Fibroblast of mammary gland (primary cell): ENCODE measurements around the gene LRP5.

ENCODE experiments used
- DNase-seq: peaks from one replicate; pipeline ENCODE4 v3.0.0-alpha.2; 2010; ENCODE audit warnings: low read depth
- H3K4me3 ChIP-seq: 2 replicates; pipeline ENCODE4 v1.5.1; 2011; ENCODE audit warnings: low read depth, mild to moderate bottlenecking, low read length, moderate library complexity; ENCODE audit not compliant: control insufficient read depth
- TF ChIP-seq, protein P1 (sequence below): conservative IDR thresholded peaks from 2 replicates; pipeline ENCODE4 v1.5.1; 2011; ENCODE audit warnings: low read depth, low read length, inconsistent platforms; ENCODE audit not compliant: control insufficient read depth, insufficient read depth

LRP5 gene

DNA sequence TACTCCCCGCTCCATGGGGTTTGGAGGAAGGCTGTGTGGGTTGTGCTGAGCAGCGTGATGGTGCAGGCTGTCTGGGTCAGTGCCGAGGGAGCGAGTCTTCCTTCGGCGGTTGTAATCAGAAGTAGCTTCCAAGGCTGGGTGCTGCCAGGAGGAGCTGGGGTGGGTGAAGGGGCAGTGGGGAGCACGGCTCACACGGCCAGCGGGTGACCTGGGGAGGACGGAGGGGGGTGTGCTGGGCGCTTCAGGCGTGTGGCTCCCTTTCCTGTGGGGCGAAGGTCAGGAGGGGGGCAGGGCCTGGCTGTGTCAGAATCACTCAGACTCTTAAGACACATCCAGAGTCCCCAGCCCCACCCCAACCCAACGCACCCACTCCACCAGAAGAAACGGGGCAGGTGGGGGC lies 60.2 kb downstream of the LRP5 start:
- TF ChIP-seq, protein P1, sequence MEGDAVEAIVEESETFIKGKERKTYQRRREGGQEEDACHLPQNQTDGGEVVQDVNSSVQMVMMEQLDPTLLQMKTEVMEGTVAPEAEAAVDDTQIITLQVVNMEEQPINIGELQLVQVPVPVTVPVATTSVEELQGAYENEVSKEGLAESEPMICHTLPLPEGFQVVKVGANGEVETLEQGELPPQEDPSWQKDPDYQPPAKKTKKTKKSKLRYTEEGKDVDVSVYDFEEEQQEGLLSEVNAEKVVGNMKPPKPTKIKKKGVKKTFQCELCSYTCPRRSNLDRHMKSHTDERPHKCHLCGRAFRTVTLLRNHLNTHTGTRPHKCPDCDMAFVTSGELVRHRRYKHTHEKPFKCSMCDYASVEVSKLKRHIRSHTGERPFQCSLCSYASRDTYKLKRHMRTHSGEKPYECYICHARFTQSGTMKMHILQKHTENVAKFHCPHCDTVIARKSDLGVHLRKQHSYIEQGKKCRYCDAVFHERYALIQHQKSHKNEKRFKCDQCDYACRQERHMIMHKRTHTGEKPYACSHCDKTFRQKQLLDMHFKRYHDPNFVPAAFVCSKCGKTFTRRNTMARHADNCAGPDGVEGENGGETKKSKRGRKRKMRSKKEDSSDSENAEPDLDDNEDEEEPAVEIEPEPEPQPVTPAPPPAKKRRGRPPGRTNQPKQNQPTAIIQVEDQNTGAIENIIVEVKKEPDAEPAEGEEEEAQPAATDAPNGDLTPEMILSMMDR: no peak
- H3K4me3 ChIP-seq: no peak overlapping the region
- no peak for DNase-seq

DNA sequence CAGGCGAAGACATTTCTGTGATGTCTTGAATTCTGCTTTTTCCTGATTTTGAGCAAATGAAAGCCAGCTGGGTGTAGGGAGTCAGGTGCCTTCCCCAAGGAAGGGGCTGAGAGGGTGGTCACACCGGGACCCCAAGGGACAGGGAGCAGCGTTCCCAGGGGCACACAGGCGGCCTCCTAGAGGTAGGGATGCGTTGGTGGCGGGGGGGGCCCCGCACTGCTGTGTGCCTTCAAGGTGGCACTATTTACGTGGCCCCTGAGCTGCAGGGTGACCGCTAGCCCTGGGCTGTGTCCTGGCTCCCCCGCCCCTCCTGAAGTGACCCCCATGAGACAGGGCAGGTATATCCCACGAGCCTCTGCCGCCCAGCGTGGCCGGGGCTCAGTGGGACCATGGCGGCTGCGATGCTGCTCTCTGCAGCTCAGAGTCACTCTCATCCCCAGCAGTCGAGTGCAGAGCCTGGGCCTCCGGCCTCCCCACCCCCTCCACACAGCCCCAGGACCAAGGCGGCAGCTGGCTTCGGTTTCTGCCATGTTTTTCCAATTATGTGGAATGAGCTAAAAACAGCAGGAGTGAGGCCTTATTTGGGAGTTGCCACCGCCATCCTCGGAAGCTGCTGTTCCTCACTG lies 60.9 kb downstream of the LRP5 start:
- TF ChIP-seq, protein P1: no peak
- peak; percentile 83 for DNase-seq
- no peak overlapping the region for H3K4me3 ChIP-seq

DNA sequence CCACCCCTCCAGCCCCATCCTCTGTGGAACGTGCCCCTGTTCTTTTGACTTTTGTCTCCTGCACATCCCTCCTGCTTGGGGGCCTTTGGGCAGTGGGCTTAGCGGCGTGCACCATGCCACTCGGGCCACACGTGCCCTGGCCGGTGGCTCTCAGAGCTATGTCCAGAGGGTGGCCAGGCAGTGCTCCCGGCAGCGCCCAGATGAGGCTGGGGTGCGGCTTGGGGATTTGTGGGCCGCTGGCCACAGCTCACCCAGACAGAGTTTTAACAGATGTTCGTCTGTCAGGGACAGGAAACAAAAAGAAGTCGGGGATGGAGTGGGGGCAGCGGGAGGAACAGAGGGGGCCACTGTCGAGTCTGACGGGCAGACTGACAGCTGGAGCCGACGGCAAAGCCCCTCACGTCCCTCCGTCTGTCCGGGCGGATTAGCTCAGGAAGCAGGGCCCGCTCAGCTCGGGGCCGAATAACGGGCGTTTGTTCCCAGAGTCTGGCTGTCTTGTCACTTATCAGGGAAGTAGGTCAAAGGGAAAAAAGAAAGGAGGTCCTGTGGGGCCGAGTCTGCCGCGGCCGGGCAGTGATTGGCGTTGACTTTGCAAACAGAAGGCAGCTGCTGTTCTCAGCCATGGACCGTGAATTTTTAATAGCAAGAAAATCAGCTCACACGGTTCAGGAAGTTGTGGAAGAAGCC lies 61.6 kb downstream of the LRP5 start:
- no peak overlapping the region for H3K4me3 ChIP-seq

DNA sequence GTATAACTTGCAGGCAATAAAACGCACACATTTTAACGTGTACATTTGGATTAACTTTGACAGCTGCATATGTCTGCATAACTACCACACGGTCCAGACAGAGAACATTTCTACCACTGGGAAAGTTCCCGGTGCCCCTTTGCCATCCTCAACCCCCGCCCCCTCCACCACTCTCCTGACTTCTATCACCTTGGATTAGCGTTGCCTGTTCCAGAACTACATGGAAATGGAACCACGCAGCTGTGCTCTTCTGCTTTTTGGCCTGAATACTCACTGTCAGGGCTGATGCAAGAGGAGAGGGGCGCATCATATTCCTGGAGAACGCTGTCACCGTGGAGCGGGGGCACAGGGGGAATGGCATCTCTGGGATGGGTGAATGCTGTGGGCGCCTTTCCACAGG lies 62.1 kb downstream of the LRP5 start:
- no peak overlapping the region for H3K4me3 ChIP-seq
- TF ChIP-seq, protein P1: no peak
- DNase-seq: no peak

More for the DNA sequence above, 61.6 kb downstream of the LRP5 start:
- TF ChIP-seq, protein P1: no peak
- DNase-seq: peak; percentile 51

DNA sequence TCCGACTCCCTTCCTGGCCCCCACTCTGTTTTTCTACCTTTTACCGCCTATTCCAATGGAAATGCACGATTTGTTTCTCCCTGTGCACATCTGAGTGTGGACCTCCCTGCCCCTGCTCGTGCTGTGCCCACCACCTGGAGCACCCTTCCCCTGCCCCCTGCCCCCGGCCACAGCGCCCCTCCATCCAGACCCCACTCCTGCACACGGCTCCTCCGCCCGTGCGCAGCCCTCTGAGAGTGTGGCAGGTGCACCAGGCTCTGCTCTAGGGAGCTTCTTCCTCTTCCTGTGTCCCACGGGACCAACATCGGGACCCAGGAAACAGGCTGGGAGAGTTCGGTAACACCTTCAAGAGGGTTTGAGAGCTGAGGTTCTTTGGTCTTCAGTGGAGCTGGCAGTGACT lies 62.9 kb downstream of the LRP5 start:
- DNase-seq: no peak
- TF ChIP-seq, protein P1: no peak
- no peak overlapping the region for H3K4me3 ChIP-seq

DNA sequence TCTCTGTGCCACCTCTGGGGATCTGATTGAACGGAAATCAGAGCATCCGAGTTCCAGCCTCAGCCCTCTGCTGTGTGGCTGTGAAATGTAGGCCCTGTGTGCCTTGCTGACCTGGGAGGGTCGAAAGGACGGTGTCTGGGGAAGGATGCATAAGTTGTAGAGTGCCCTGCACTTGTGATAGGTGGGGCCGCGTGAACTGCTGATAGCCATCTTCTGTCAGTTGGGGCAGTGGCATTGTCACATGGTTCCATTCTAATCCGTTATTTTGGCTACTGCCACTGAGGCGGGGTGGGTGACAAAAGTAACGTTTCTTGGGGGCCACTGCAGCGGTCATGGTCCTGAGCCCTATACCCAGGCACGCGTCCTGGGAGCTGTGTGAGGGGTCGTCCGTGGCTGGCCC lies 63.4 kb downstream of the LRP5 start:
- TF ChIP-seq, protein P1: no peak

DNA sequence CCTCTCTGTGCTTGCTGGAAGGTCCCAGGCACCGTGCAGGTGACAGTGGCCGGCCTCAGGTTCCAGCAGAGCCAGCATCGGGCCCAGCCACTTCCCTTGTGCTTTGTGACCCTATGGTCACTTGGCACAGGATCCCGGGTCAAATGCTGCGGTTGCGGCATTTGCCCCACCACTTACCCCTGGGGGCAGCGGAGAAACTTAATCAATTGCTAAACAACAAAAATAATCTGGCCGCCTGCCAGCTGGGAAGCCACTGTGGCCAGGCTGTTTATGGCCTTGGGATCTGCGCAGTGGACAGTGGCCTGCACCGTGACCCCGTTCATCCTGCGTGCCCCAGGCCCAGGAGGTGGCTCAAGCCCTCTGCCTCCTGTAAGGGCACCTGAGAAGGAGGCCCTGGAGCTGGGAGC lies 65.0 kb downstream of the LRP5 start:
- no peak for DNase-seq
- TF ChIP-seq, protein P1: no peak
- H3K4me3 ChIP-seq: no peak overlapping the region

More for the DNA sequence above, 63.4 kb downstream of the LRP5 start:
- DNase-seq: no peak
- no peak overlapping the region for H3K4me3 ChIP-seq
